K562 (cell line): ENCODE data around the gene RRAGB. TPM values are rescaled to one million over a fixed set of nuclear protein-coding genes. Genes with fewer than 3 reads are reported as not detected.
A peak's percentile ranks its signal among the peaks of the same experiment; 100 is the strongest.
"Not testable (repeated sequence)": the region's sequence is repeated elsewhere in the genome, so short reads cannot be mapped to it uniquely, and the experiment has no call there.

Experiments used
- ATAC-seq: fragments of 200-7000 bp; cut with Tn5 transposase; 3 replicates; pipeline ENCODE4 v1.9.1; 2020; ENCODE audit warnings: moderate library complexity
- BruUV-seq: library from RNA; stranded (reverse); fragments of 400-500 nt; replicated peaks from 2 replicates; lab custom pipeline; 2021; lab: Mats Ljungman, UMichigan
- CTCF ChIA-PET: fragments of 300-600 bp; formaldehyde crosslinking; extraction: SDS; loops from one replicate; lab custom pipeline; 2021; ENCODE audit warnings: low intra/inter-chr PET ratio; lab: Yijun Ruan, JAX
- POLR2A ChIA-PET: fragments of 300-600, 350-650 bp; sonication (Branson Sonifier 250); formaldehyde crosslinking; extraction: SDS; loops from one replicate; lab custom pipeline; 2021; ENCODE audit warnings: antibody characterized with exemption, inconsistent platforms; lab: Yijun Ruan, JAX
- DNase-seq, 4 experiments: peaks; one replicate each; pipeline versions ENCODE4 v3.0.0 to v3.0.0-alpha.2; 2011 to 2018; ENCODE audit warnings: low spot score in 3 of 4, mixed read lengths in 3 of 4; ENCODE audit errors: extremely low read depth in 1 of 4
- FAIRE-seq: peaks from 2 replicates; lab custom pipeline; 2011; peaks lifted over from hg19 to GRCh38; lab: Jason Lieb, UNC
- H2AFZ ChIP-seq: 2 replicates; pipeline ENCODE4 v1.6.0; 2011; ENCODE audit warnings: low read depth, low read length, control low read depth, inconsistent platforms
- H3K27ac ChIP-seq: fragments of 200-600 bp; 3 replicates; pipeline ENCODE4 v1.8.0; 2011; ENCODE audit warnings: low read depth, mild to moderate bottlenecking, control low read depth, inconsistent platforms, low read length, moderate library complexity, mixed read lengths; ENCODE audit errors: extremely low read depth
- H3K27me3 ChIP-seq, 2 experiments: fragments of 300-600 bp in 1 of 2; 2 replicates in 1 of 2; 3 replicates in 1 of 2; pipeline versions ENCODE4 v1.6.0 to v1.8.0; 2011; ENCODE audit warnings: inconsistent platforms in 2 of 2, low read length in 2 of 2, mild to moderate bottlenecking in 1 of 2, mixed read lengths in 1 of 2, moderate library complexity in 1 of 2; ENCODE audit not compliant: control insufficient read depth in 2 of 2, insufficient read depth in 2 of 2
- H3K36me3 ChIP-seq: fragments of 300-600 bp; 3 replicates; pipeline ENCODE4 v1.8.0; 2011; ENCODE audit warnings: mild to moderate bottlenecking, low read length, inconsistent platforms; ENCODE audit not compliant: control insufficient read depth, insufficient read depth
- H3K4me1 ChIP-seq, 2 experiments: fragments of 200-600 bp in 1 of 2; replicated peaks in 1 of 2; 2 replicates in 1 of 2; 3 replicates in 1 of 2; pipeline versions ENCODE4 v1.5.1 to v1.8.0; 2011; ENCODE audit warnings: inconsistent platforms in 2 of 2, low read length in 2 of 2, mild to moderate bottlenecking in 1 of 2, mixed read lengths in 1 of 2, moderate library complexity in 1 of 2; ENCODE audit not compliant: control insufficient read depth in 2 of 2, insufficient read depth in 2 of 2
- H3K4me2 ChIP-seq: 2 replicates; pipeline ENCODE4 v1.6.1; 2011; ENCODE audit warnings: low read length, control low read depth, inconsistent platforms, mixed read lengths; ENCODE audit not compliant: insufficient read depth
- H3K4me3 ChIP-seq: fragments of 200-600 bp; sonication (generic), shearing (Covaris generic); 2 replicates; pipeline ENCODE4 v1.5.1; 2016; ENCODE audit warnings: control low read depth, inconsistent platforms
- H3K79me2 ChIP-seq: fragments of 200-600 bp; 3 replicates; pipeline ENCODE4 v1.8.0; 2011; ENCODE audit warnings: low read length, inconsistent platforms; ENCODE audit not compliant: control insufficient read depth, insufficient read depth
- H3K9ac ChIP-seq, 2 experiments: 2 replicates each; pipeline versions ENCODE4 v1.6.0 to v1.6.1; 2011; ENCODE audit warnings: low read depth in 2 of 2, low read length in 2 of 2, control low read depth in 1 of 2, inconsistent platforms in 1 of 2, mild to moderate bottlenecking in 1 of 2, mixed read lengths in 1 of 2; ENCODE audit not compliant: insufficient read depth in 1 of 2
- H3K9me1 ChIP-seq: one replicate; pipeline ENCODE4 v1.6.0; 2011; ENCODE audit warnings: inconsistent platforms, mild to moderate bottlenecking, low read length, moderate library complexity; ENCODE audit not compliant: control insufficient read depth, insufficient read depth
- H3K9me3 ChIP-seq: replicated peaks from 2 replicates; pipeline ENCODE4 v1.5.1; 2011; ENCODE audit warnings: low read depth, low read length, inconsistent platforms; ENCODE audit not compliant: control insufficient read depth, insufficient read depth
- H4K20me1 ChIP-seq: replicated peaks from 2 replicates; pipeline ENCODE4 v1.6.1; 2011; ENCODE audit warnings: low read length, inconsistent platforms, mixed read lengths; ENCODE audit not compliant: control insufficient read depth, insufficient read depth
- CREM ChIP-seq: IDR thresholded peaks from 2 replicates; pipeline ENCODE4 v1.6.1; 2014; ENCODE audit warnings: antibody characterized with exemption, low read depth
- NCOA1 ChIP-seq: fragments of 450-650 bp; IDR thresholded peaks from 2 replicates; pipeline ENCODE4 v1.6.1; 2016; ENCODE audit warnings: low read depth
- NRF1 ChIP-seq, 2 experiments: fragments of 450-650 bp; IDR thresholded peaks in 1 of 2; conservative IDR thresholded peaks in 1 of 2; 2 replicates each; pipeline ENCODE4 v1.6.1; 2014; ENCODE audit warnings: mild to moderate bottlenecking in 2 of 2
- WGBS: fragments of 100-300 bp; shearing (Covaris generic); methylation state at CpG from one replicate; pipeline ENCODE4 v1.1.6; 2016; ENCODE audit warnings: low coverage, mixed read lengths; ENCODE audit not compliant: insufficient coverage; ENCODE audit errors: missing lambda C conversion rate; 5-methylcytosine and 5-hydroxymethylcytosine counted together
- in situ Hi-C: fragments of 300-500 bp; cut with MboI; formaldehyde crosslinking; loops from 4 replicates; pipeline ENCODE4 v1.15.0; 2018; ENCODE audit warnings: inconsistent platforms, mixed read lengths
- intact Hi-C: fragments of 100-400 bp; cut with micrococcal nuclease; formaldehyde crosslinking; loops from 2 replicates; pipeline ENCODE4 v1.14.2; 2022
- polyA plus RNA-seq, 8 experiments: library from polyadenylated mRNA; depleted of rRNA in 4 of 8; stranded (reverse) in 5 of 8; unstranded in 3 of 8; fragments of >200 nt; fragmentation: Nextera tagmentation in 2 of 8; fragmentation: Illumina TruSeq in 1 of 8; extraction: Ambion mirVana in 2 of 8; extraction: Trizol in 1 of 8; gene quantifications; 2 replicates each; pipeline versions ENCODE4 v1.2.1 to v1.2.3, GENCODE V29; 2011 to 2014; ENCODE audit warnings: inconsistent platforms in 1 of 8, missing spikeins in 1 of 8
- total RNA-seq, 7 experiments: library from RNA; depleted of rRNA in 6 of 7; stranded (reverse); fragments of >200 nt in 6 of 7; fragmentation: Illumina TruSeq in 2 of 7; extraction: Trizol in 2 of 7; gene quantifications; 2 replicates each; pipeline versions ENCODE4 v1.2.1 to v1.2.3, GENCODE V29; 2011 to 2021; ENCODE audit warnings: low replicate concordance in 1 of 7
- TF ChIP-seq, protein P1 (sequence below): fragments of 200-600 bp; sonication (generic); IDR thresholded peaks from one replicate; pipeline ENCODE4 v1.6.1; 2012; ENCODE audit warnings: mild to moderate bottlenecking, low read depth, low read length, inconsistent platforms

Gene RRAGB
- total and polyA plus RNA-seq, 9 of the 15 experiments (the other 6 are each of a cell fraction or from before 2014, with no cell fraction given), result 5.6 to 15.6 (median 9.1) TPM

DNA sequence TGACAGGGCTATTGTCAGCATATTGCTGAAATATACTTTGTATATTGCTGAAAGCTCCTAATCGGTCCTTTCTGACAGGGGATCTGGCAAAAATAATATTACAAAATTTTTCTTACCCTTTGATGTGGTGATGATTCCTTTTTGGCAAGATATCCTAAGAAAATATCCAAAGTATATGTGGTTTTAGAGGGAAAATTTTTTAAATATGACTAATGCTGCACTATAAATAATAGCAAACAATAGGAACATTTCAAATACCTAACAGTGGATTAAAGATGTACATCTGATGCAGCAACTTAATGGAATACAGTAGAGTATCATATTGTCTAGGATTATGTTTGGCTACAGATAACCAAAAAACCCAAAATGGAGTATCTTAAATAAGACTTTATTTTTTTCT lies 49.6 kb downstream of the RRAGB start (continued):
- TF ChIP-seq, protein P1, sequence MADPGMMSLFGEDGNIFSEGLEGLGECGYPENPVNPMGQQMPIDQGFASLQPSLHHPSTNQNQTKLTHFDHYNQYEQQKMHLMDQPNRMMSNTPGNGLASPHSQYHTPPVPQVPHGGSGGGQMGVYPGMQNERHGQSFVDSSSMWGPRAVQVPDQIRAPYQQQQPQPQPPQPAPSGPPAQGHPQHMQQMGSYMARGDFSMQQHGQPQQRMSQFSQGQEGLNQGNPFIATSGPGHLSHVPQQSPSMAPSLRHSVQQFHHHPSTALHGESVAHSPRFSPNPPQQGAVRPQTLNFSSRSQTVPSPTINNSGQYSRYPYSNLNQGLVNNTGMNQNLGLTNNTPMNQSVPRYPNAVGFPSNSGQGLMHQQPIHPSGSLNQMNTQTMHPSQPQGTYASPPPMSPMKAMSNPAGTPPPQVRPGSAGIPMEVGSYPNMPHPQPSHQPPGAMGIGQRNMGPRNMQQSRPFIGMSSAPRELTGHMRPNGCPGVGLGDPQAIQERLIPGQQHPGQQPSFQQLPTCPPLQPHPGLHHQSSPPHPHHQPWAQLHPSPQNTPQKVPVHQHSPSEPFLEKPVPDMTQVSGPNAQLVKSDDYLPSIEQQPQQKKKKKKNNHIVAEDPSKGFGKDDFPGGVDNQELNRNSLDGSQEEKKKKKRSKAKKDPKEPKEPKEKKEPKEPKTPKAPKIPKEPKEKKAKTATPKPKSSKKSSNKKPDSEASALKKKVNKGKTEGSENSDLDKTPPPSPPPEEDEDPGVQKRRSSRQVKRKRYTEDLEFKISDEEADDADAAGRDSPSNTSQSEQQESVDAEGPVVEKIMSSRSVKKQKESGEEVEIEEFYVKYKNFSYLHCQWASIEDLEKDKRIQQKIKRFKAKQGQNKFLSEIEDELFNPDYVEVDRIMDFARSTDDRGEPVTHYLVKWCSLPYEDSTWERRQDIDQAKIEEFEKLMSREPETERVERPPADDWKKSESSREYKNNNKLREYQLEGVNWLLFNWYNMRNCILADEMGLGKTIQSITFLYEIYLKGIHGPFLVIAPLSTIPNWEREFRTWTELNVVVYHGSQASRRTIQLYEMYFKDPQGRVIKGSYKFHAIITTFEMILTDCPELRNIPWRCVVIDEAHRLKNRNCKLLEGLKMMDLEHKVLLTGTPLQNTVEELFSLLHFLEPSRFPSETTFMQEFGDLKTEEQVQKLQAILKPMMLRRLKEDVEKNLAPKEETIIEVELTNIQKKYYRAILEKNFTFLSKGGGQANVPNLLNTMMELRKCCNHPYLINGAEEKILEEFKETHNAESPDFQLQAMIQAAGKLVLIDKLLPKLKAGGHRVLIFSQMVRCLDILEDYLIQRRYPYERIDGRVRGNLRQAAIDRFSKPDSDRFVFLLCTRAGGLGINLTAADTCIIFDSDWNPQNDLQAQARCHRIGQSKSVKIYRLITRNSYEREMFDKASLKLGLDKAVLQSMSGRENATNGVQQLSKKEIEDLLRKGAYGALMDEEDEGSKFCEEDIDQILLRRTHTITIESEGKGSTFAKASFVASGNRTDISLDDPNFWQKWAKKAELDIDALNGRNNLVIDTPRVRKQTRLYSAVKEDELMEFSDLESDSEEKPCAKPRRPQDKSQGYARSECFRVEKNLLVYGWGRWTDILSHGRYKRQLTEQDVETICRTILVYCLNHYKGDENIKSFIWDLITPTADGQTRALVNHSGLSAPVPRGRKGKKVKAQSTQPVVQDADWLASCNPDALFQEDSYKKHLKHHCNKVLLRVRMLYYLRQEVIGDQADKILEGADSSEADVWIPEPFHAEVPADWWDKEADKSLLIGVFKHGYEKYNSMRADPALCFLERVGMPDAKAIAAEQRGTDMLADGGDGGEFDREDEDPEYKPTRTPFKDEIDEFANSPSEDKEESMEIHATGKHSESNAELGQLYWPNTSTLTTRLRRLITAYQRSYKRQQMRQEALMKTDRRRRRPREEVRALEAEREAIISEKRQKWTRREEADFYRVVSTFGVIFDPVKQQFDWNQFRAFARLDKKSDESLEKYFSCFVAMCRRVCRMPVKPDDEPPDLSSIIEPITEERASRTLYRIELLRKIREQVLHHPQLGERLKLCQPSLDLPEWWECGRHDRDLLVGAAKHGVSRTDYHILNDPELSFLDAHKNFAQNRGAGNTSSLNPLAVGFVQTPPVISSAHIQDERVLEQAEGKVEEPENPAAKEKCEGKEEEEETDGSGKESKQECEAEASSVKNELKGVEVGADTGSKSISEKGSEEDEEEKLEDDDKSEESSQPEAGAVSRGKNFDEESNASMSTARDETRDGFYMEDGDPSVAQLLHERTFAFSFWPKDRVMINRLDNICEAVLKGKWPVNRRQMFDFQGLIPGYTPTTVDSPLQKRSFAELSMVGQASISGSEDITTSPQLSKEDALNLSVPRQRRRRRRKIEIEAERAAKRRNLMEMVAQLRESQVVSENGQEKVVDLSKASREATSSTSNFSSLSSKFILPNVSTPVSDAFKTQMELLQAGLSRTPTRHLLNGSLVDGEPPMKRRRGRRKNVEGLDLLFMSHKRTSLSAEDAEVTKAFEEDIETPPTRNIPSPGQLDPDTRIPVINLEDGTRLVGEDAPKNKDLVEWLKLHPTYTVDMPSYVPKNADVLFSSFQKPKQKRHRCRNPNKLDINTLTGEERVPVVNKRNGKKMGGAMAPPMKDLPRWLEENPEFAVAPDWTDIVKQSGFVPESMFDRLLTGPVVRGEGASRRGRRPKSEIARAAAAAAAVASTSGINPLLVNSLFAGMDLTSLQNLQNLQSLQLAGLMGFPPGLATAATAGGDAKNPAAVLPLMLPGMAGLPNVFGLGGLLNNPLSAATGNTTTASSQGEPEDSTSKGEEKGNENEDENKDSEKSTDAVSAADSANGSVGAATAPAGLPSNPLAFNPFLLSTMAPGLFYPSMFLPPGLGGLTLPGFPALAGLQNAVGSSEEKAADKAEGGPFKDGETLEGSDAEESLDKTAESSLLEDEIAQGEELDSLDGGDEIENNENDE, result no peak
- TF ChIP-seq CREM (no peak), NRF1 (conservative IDR thresholded peaks at IDR 0.05 in 1 of 2, IDR thresholded peaks at IDR 0.05 in 1 of 2) (no peak), NCOA1 (no peak)

DNA sequence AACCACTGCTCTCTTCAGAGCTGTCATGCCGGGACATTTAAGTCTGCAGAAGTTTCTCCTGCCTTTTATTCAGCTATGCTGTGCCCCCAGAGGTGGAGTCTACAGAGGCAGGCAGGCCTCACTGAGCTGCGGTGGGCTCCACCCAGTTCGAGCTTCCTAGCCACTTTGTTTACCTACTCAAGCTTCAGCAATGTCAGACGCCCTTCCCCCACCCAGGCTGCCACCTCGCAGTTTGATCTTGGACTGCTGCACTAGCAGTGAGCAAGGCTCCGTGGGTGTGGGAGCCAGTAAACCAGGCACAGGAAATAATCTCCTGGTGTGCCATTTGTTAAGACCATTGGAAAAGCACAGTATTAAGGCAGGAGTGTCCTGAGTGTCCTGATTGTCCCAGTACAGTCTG lies 56.9 kb downstream of the RRAGB start:
- not testable (repeated sequence) for BruUV-seq

More for the DNA sequence above, 56.9 kb downstream of the RRAGB start:
- in situ Hi-C loops, H3K9me3 ChIP-seq, H3K79me2 ChIP-seq, H3K4me2 ChIP-seq, H3K4me3 ChIP-seq, H3K4me1 ChIP-seq, H3K27me3 ChIP-seq, ATAC-seq, H3K9ac ChIP-seq, intact Hi-C loops, H4K20me1 ChIP-seq, H3K9me1 ChIP-seq, FAIRE-seq, H3K36me3 ChIP-seq, H2AFZ ChIP-seq, H3K27ac ChIP-seq, CTCF ChIA-PET: not testable (repeated sequence)
- POLR2A ChIA-PET, result interaction anchor here (0.7 kb wide), 1 partner anchor 1316 kb away, joined by 3 read pairs; no protein-coding TSS in a partner anchor
- WGBS, result 12% methylated on average over 6 of the region's 6 CpGs
- DNase-seq, result peak in 1 of 4 experiments; percentile 3
